Hematopoietic multipotent progenitor cell treated with erythropoietin and hydrocortisone succinate and interleukin-3 and kit ligand, for 8 days (in vitro differentiated cells): ENCODE results near the gene DCLRE1A.

Experiments used
- DNase-seq: peaks from one replicate; pipeline ENCODE4 v3.0.0-alpha.2; 2015

The DCLRE1A gene

GRCh38 chr10:113854013-113854760 is at the start of gene DCLRE1A, which contains the start of gene NHLRC2:
Gene DCLRE1A, minus strand, starts transcription at chr10:113854082. Its CDS starts 900 bp downstream, at chr10:113853182.
Gene NHLRC2, plus strand, starts transcription at chr10:113854661. Its CDS starts 212 bp downstream, at chr10:113854873.
- DNase-seq, result peak; percentile 86

DNA sequence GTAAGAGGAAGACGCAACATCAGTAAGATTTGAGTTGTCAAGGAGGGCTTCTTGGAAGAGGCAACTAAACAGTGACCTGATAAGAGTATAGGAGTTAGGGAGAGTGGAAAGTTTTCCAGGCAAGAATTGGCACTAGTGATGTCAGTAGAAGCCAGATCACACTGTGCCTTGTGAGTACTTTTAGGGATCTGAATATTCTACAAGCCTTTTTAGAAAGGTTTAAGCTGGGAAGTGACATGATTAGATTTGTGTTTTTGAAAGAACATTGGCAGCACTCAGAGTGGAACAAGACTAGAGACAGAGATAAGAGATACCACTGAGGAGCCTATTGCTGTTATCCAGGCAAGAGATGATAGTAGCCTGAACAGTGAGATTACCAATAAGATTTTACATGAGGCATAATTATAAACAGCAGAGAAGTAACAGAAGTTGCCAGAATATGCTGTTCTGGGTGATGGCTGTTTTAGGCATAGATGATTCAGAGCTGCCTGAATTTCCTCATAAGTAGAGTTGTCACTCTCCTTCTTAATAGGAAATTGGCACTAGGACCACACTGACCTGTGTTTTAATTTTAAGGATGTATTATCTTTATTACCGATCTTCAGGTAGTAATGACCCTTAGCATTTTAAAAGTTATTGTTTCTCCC is 46.2 kb upstream of the DCLRE1A start:
- DNase-seq, result no peak

- peak; percentile 37 for DNase-seq
Measured at GRCh38 chr10:113897693-113898618, 44.1 kb upstream of the DCLRE1A start.

GRCh38 chr10:113895018-113895417 is 41.1 kb upstream of the DCLRE1A start:
- no peak for DNase-seq

- no peak for DNase-seq
Measured at GRCh38 chr10:113894581-113894980, 40.7 kb upstream of the DCLRE1A start.

DNA sequence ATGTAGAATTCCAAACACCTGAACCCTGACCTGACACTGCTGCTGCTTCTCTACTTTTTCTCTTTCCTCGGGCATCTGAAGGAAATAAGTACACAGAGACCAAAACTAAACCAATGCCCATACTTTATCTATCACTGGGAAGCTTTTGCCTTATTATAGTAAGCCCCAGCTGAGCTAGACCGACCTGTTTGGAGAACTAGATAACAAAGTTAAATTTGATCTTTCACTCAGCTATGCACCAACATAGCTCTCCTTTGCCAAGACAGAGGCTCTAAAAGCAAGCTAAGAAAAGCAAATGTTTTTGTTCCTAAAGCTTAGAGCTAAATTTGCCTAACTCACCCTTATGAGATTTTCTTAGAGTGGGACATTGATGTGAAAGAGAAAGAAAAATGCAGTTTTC is 39.7 kb upstream of the DCLRE1A start:
- peak; percentile 3 for DNase-seq

GRCh38 chr10:113891476-113891875 is 37.6 kb upstream of the DCLRE1A start:
- no peak for DNase-seq

GRCh38 chr10:113890769-113891168 is 36.9 kb upstream of the DCLRE1A start:
- no peak for DNase-seq

GRCh38 chr10:113889911-113890310 is 36.0 kb upstream of the DCLRE1A start:
- DNase-seq, result no peak

DNA sequence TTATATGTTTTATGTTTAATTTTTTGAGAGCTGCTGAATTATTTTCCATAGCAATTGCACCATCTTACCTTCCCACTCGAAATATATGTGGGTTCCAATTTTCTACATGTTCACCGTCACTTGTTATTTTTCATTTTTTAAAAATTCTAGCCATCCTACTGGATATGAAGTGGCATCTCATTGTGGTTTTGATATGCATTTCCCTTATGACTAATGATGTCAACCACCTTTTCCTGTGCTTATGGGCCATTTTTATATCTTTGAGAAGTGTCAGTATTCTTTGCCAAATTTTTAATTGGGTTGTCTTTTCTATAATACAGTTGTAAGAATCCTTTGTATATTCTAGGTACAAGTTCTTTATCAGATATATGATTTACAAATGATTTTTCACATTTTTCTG is 28.4 kb upstream of the DCLRE1A start:
- no peak for DNase-seq

DNA sequence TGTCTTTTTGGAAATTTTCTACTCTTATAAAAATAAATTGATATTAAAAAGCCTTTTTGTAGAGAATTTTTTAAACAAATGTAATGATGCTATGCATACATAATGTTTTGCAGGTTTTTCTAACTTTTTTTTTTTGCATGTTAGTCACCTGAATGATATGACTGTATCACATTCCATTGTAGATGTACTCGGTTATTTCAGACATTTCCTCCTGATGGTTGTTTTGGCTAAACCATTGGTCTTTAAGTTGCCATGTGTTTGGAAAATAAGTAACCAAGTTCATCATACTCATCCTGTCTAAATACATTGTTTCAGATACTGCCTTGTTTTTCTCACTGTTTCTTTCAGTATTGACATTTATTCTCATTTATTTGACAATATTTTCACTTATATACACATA is 26.4 kb upstream of the DCLRE1A start:
- DNase-seq, result no peak

GRCh38 chr10:113879691-113880090 is 25.8 kb upstream of the DCLRE1A start:
- no peak for DNase-seq

GRCh38 chr10:113876461-113876860 is 22.6 kb upstream of the DCLRE1A start:
- no peak for DNase-seq

DNA sequence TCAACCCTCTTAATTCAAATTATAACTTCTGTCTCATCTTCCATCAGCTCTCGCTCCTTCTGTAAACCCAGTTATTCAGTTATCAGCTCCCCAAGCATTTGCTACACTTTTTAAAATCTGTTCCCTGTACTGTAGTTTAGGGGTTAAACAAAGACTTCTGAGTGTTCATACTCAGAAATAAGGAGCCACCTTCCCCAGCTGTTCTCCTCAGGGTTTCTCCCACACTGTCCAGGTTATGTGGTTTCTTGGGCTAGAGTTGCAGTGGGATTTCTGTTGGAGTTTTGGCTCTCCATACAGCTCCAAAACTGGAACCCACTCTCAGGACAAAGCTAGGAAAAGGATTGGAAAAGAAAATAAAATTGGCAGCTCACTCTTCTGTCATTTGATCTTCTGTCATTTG is 21.3 kb upstream of the DCLRE1A start:
- no peak for DNase-seq

- DNase-seq, result peak; percentile 26
Measured at GRCh38 chr10:113872139-113873030, 18.5 kb upstream of the DCLRE1A start.

DNA sequence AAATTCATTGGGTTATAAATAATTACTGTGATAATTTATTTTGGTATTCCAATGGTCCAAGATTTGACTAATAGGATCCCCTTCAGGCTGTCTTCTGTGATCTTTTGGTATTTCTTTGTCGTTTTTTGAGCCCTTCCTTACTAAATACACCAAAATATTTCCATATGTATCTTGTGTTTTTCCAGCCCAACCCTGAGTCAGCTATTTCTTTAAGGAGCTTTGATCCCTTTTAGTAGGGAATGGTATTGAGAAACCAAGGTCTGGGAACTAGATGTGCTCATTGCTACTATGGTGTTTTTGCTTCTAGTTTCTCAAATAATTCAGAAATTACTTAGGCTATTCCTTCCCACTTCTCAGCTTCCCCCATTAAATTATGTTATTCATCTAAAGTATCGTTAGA is 15.9 kb upstream of the DCLRE1A start:
- DNase-seq, result no peak

DNA sequence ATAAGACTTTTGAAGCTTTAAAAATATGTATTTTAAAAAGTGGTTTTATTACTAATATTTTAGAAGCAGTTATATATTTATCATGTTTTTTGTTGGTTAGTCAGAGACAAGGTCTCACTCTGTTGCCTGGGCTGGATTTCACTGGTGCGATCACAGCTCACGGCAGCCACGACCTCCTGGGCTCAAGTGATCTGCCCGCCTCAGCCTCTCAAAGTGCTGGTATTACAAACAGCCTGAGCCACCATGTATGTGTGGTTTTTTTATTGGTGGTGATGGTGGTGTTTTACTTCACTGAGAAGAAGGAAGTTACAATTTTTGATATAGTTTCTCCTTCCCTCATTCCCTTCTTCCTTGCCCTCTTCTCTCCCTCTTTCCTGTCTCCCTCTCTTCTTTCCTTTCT is 14.0 kb upstream of the DCLRE1A start:
- DNase-seq, result no peak

- peak; percentile 49 for DNase-seq
Measured at GRCh38 chr10:113866551-113867394, 12.9 kb upstream of the DCLRE1A start.

GRCh38 chr10:113865901-113866300 is 12.0 kb upstream of the DCLRE1A start:
- no peak for DNase-seq

DNA sequence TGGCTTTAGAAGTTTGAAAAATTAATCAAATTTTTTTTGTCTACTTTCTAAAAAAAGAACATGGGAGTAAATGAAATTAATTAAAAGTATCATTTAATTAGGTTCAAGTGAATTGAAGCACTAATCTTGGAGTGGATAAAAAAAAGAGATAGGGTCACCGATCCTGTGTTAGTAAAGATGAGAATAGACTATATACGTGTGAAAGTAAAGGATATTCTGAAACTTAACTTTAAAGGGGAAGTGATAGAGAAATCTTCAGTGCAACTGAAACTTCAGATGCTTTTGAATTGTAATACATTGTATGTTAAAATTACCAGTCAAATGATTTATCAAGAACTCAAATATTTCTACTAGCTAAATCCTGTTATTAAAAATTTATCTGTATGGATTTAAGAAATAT is 5.4 kb upstream of the DCLRE1A start:
- no peak for DNase-seq

DNA sequence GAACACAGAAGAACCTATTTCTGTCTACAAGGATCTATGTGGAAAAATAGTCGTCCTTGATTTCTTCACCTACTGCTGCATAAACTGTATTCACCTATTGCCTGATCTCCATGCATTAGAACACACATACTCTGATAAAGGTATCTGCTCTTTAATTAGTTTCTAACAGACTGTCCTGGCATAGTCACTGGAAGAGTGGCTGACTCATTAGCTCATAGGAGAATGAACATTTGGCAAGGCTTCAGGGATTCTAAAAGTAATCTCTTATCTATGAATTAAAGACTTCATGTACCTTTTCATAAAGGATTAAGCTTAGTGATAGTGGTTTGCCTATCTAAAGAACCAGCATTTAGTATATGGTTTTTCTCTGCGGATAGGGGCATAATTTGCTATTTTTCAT is 4.7 kb upstream of the DCLRE1A start:
- peak; percentile 93 for DNase-seq
